GM23338 (cell line): ENCODE measurements around the gene CCL21.

ENCODE experiments used
- CREB1 ChIP-seq: fragments of 250-450 bp; sonication (Bioruptor Pico); IDR thresholded peaks from 2 replicates; pipeline ENCODE4 v1.5.0; 2020; ENCODE audit warnings: low read depth, mild to moderate bottlenecking, moderate library complexity
- CTCF ChIP-seq, 2 experiments: fragments of 200-600 bp in 1 of 2; sonication (generic) in 1 of 2; conservative IDR thresholded peaks; 2 replicates each; pipeline versions ENCODE4 v1.5.1 to v1.6.1; 2016 to 2017; ENCODE audit warnings: antibody characterized with exemption in 2 of 2, low read depth in 2 of 2, mild to moderate bottlenecking in 2 of 2, moderate library complexity in 1 of 2
- ETS1 ChIP-seq: IDR thresholded peaks from 2 replicates; pipeline ENCODE4 v1.6.1; 2016; ENCODE audit warnings: antibody characterized with exemption
- EZH2 ChIP-seq: fragments of 200-600 bp; sonication (generic); IDR thresholded peaks from one replicate; pipeline ENCODE4 v1.8.0; 2017; ENCODE audit warnings: antibody characterized with exemption, mild to moderate bottlenecking, low read depth; ENCODE audit not compliant: unreplicated experiment
- EZH2phosphoT487 ChIP-seq: fragments of 200-600 bp; sonication (generic); IDR thresholded peaks from one replicate; pipeline ENCODE4 v1.8.1; 2018; ENCODE audit warnings: antibody characterized with exemption; ENCODE audit not compliant: unreplicated experiment
- JUNB ChIP-seq: IDR thresholded peaks from one replicate; pipeline ENCODE4 v1.6.1; 2016; ENCODE audit warnings: antibody characterized with exemption; ENCODE audit not compliant: unreplicated experiment
- NANOG ChIP-seq: IDR thresholded peaks from 2 replicates; pipeline ENCODE4 v1.6.1; 2016; ENCODE audit warnings: antibody characterized with exemption, borderline replicate concordance
- POLR2AphosphoS5 ChIP-seq: IDR thresholded peaks from 2 replicates; pipeline ENCODE4 v1.6.1; 2016; ENCODE audit warnings: antibody characterized with exemption, low read depth
- REST ChIP-seq: IDR thresholded peaks from one replicate; pipeline ENCODE4 v1.6.1; 2018; ENCODE audit warnings: antibody characterized with exemption; ENCODE audit not compliant: unreplicated experiment
- STAT1 ChIP-seq: IDR thresholded peaks from one replicate; pipeline ENCODE4 v1.6.1; 2016; ENCODE audit warnings: antibody characterized with exemption; ENCODE audit not compliant: unreplicated experiment
- ZNF114 ChIP-seq: fragments of 250-450 bp; sonication (Bioruptor Pico); IDR thresholded peaks from 2 replicates; pipeline ENCODE4 v1.5.0; 2020; ENCODE audit warnings: mild to moderate bottlenecking, moderate library complexity
- ZNF462 ChIP-seq: fragments of 250-450 bp; sonication (Bioruptor Pico); IDR thresholded peaks from 2 replicates; pipeline ENCODE4 v1.5.0; 2020; ENCODE audit warnings: mild to moderate bottlenecking, moderate library complexity

GRCh38 chr9:34691936-34692315 lies 18.0 kb downstream of the CCL21 start:
- TF ChIP-seq CTCF (conservative IDR thresholded peaks at IDR 0.05; ENCODE audit: low read depth in 2 of 2), result no peak
- TF ChIP-seq POLR2AphosphoS5, result no peak
- TF ChIP-seq EZH2, result no peak
- TF ChIP-seq CREB1, result no peak
- no peak for TF ChIP-seq REST
- no peak for TF ChIP-seq JUNB
- TF ChIP-seq EZH2phosphoT487, result no peak
- TF ChIP-seq ZNF114 (CRISPR knock-in tag), result no peak
- TF ChIP-seq ETS1, result no peak
- no peak for TF ChIP-seq STAT1
- TF ChIP-seq NANOG, result no peak
- no peak for TF ChIP-seq ZNF462
